H9 (cell line): ENCODE results near the gene NPAS3. TPM values are rescaled to one million over a fixed set of nuclear protein-coding genes. Genes with fewer than 3 reads are reported as not detected.

Experiments
- DNase-seq: peaks from one replicate; pipeline ENCODE4 v3.0.0-alpha.2; 2017
- H2AFZ ChIP-seq: one replicate; pipeline ENCODE4 v1.6.1; 2013; ENCODE audit warnings: mild to moderate bottlenecking, low read length, control low read depth, moderate library complexity
- H2AK5ac ChIP-seq: 2 replicates; pipeline ENCODE4 v1.6.1; 2013; ENCODE audit warnings: low read length, control low read depth, mixed read lengths; ENCODE audit not compliant: insufficient read length
- H2BK120ac ChIP-seq: one replicate; pipeline ENCODE4 v1.6.1; 2013; ENCODE audit warnings: low read depth, mild to moderate bottlenecking, low read length, control low read depth, inconsistent platforms; ENCODE audit not compliant: poor library complexity, severe bottlenecking
- H2BK12ac ChIP-seq: 2 replicates; pipeline ENCODE4 v1.6.1; 2013; ENCODE audit warnings: low read length, control low read depth, mixed read lengths, low read depth; ENCODE audit not compliant: insufficient read length
- H2BK15ac ChIP-seq: 2 replicates; pipeline ENCODE4 v1.6.1; 2013; ENCODE audit warnings: low read depth, low read length, control low read depth
- H2BK20ac ChIP-seq: one replicate; pipeline ENCODE4 v1.6.1; 2013; ENCODE audit warnings: low read depth, mild to moderate bottlenecking, low read length, control low read depth, inconsistent platforms; ENCODE audit not compliant: poor library complexity, severe bottlenecking
- H2BK5ac ChIP-seq: 2 replicates; pipeline ENCODE4 v1.6.1; 2013; ENCODE audit warnings: low read length, control low read depth, mixed read lengths; ENCODE audit not compliant: insufficient read length
- H3K14ac ChIP-seq: 2 replicates; pipeline ENCODE4 v1.6.1; 2013; ENCODE audit warnings: low read length, control low read depth; ENCODE audit not compliant: insufficient read depth
- H3K18ac ChIP-seq: 2 replicates; pipeline ENCODE4 v1.6.1; 2013; ENCODE audit warnings: low read depth, mild to moderate bottlenecking, mixed read lengths, low read length, control low read depth; ENCODE audit not compliant: insufficient read length
- H3K23ac ChIP-seq: 2 replicates; pipeline ENCODE4 v1.6.1; 2013; ENCODE audit warnings: low read length, control low read depth, mixed read lengths, low read depth; ENCODE audit not compliant: insufficient read length
- H3K23me2 ChIP-seq: 2 replicates; pipeline ENCODE4 v1.6.1; 2013; ENCODE audit warnings: low read depth, mild to moderate bottlenecking, mixed read lengths, low read length, control low read depth; ENCODE audit not compliant: insufficient read length, poor library complexity, severe bottlenecking
- H3K27ac ChIP-seq: 2 replicates; pipeline ENCODE4 v1.5.1; 2013; ENCODE audit warnings: low read length, control low read depth, mixed read lengths, low read depth; ENCODE audit not compliant: insufficient read length
- H3K27me3 ChIP-seq: 2 replicates; pipeline ENCODE4 v1.6.1; 2013; ENCODE audit warnings: low read length, control low read depth, inconsistent platforms; ENCODE audit not compliant: insufficient read depth
- H3K4ac ChIP-seq: 2 replicates; pipeline ENCODE4 v1.6.1; 2013; ENCODE audit warnings: low read depth, mild to moderate bottlenecking, control low read depth, inconsistent platforms, low read length, moderate library complexity
- H3K4me1 ChIP-seq: 2 replicates; pipeline ENCODE4 v1.6.1; 2013; ENCODE audit warnings: low read length, control low read depth, inconsistent platforms; ENCODE audit not compliant: insufficient read depth
- H3K4me2 ChIP-seq: 2 replicates; pipeline ENCODE4 v1.6.1; 2013; ENCODE audit warnings: low read length, control low read depth, mixed read lengths; ENCODE audit not compliant: insufficient read length, insufficient read depth
- H3K56ac ChIP-seq: 2 replicates; pipeline ENCODE4 v1.6.1; 2013; ENCODE audit warnings: low read depth, mild to moderate bottlenecking, mixed read lengths, low read length, control low read depth; ENCODE audit not compliant: insufficient read length
- H3K79me1 ChIP-seq: 2 replicates; pipeline ENCODE4 v1.6.1; 2013; ENCODE audit warnings: low read depth, mild to moderate bottlenecking, moderate library complexity, low read length, control low read depth, inconsistent platforms; ENCODE audit not compliant: insufficient read depth, poor library complexity, severe bottlenecking
- H3K79me2 ChIP-seq: 2 replicates; pipeline ENCODE4 v1.6.1; 2013; ENCODE audit warnings: low read length, control low read depth, inconsistent platforms; ENCODE audit not compliant: insufficient read depth
- H3K9ac ChIP-seq: 2 replicates; pipeline ENCODE4 v1.6.1; 2013; ENCODE audit warnings: low read length, control low read depth, mixed read lengths; ENCODE audit not compliant: insufficient read length; ENCODE audit errors: extremely low read depth
- H3K9me3 ChIP-seq: one replicate; pipeline ENCODE4 v1.6.1; 2013; ENCODE audit warnings: low read depth, low read length, inconsistent platforms; ENCODE audit not compliant: control insufficient read depth
- H3T11ph ChIP-seq: one replicate; pipeline ENCODE4 v1.6.1; 2013; ENCODE audit warnings: mild to moderate bottlenecking, low read length, control low read depth, inconsistent platforms
- H4K20me1 ChIP-seq: one replicate; pipeline ENCODE4 v1.6.1; 2013; ENCODE audit not compliant: control insufficient read depth, insufficient read length, insufficient read depth
- H4K5ac ChIP-seq: 2 replicates; pipeline ENCODE4 v1.6.1; 2013; ENCODE audit warnings: low read depth, mild to moderate bottlenecking, mixed read lengths, low read length, control low read depth; ENCODE audit not compliant: insufficient read length
- H4K8ac ChIP-seq: replicated peaks from 2 replicates; pipeline ENCODE4 v1.6.1; 2013; ENCODE audit warnings: low read length, control low read depth, mixed read lengths, low read depth; ENCODE audit not compliant: insufficient read length
- H4K91ac ChIP-seq: 2 replicates; pipeline ENCODE4 v1.6.1; 2013; ENCODE audit warnings: low read depth, mild to moderate bottlenecking, moderate library complexity, mixed read lengths, low read length, control low read depth; ENCODE audit not compliant: insufficient read length
- H3K27ac Mint-ChIP-seq, 3 experiments: 2 replicates in 2 of 3; 3 replicates in 1 of 3; pipeline ENCODE4 v1.8.0; 2020 to 2021; ENCODE audit warnings: mixed read lengths in 3 of 3, mild to moderate bottlenecking in 1 of 3, moderate library complexity in 1 of 3
- H3K27me3 Mint-ChIP-seq: 2 replicates; pipeline ENCODE4 v1.8.0; 2021; ENCODE audit warnings: low read depth, mild to moderate bottlenecking, moderate library complexity, mixed read lengths
- H3K36me3 Mint-ChIP-seq, 3 experiments: 2 replicates in 2 of 3; 3 replicates in 1 of 3; pipeline ENCODE4 v1.8.0; 2020 to 2021; ENCODE audit warnings: low read depth in 3 of 3, mixed read lengths in 3 of 3; ENCODE audit not compliant: insufficient read depth in 1 of 3
- H3K4me1 Mint-ChIP-seq, 2 experiments: 2 replicates each; pipeline ENCODE4 v1.8.0; 2020; ENCODE audit warnings: mixed read lengths in 2 of 2
- H3K4me3 Mint-ChIP-seq, 2 experiments: 2 replicates in 1 of 2; 3 replicates in 1 of 2; pipeline ENCODE4 v1.8.0; 2020 to 2021; ENCODE audit warnings: mild to moderate bottlenecking in 2 of 2, mixed read lengths in 2 of 2, moderate library complexity in 1 of 2
- H3K9me3 Mint-ChIP-seq, 2 experiments: 2 replicates in 1 of 2; 3 replicates in 1 of 2; pipeline ENCODE4 v1.8.0; 2020; ENCODE audit warnings: mild to moderate bottlenecking in 2 of 2, mixed read lengths in 2 of 2, moderate library complexity in 1 of 2
- WGBS: extraction: QIAGEN DNeasy Blood & Tissue Kit; methylation state at CpG from one replicate; pipeline ENCODE4 v1.1.7; 2013; ENCODE audit warnings: missing lambda C conversion rate, low lambda C conversion rate, mixed read lengths; ENCODE audit not compliant: insufficient read length; ENCODE audit errors: extremely low coverage; 5-methylcytosine and 5-hydroxymethylcytosine counted together
- total RNA-seq: library from RNA; stranded (reverse); gene quantifications from 2 replicates; pipeline ENCODE4 v1.2.1, GENCODE V29; 2021
- TF ChIP-seq, protein P1 (sequence below): fragments of 200-600 bp; sonication (generic); conservative IDR thresholded peaks from 3 replicates; pipeline ENCODE4 v1.8.0; 2021; ENCODE audit warnings: antibody characterized with exemption, mild to moderate bottlenecking

Gene NPAS3
- total RNA-seq, 1 experiment from 2014 or later: 0.17 TPM

DNA sequence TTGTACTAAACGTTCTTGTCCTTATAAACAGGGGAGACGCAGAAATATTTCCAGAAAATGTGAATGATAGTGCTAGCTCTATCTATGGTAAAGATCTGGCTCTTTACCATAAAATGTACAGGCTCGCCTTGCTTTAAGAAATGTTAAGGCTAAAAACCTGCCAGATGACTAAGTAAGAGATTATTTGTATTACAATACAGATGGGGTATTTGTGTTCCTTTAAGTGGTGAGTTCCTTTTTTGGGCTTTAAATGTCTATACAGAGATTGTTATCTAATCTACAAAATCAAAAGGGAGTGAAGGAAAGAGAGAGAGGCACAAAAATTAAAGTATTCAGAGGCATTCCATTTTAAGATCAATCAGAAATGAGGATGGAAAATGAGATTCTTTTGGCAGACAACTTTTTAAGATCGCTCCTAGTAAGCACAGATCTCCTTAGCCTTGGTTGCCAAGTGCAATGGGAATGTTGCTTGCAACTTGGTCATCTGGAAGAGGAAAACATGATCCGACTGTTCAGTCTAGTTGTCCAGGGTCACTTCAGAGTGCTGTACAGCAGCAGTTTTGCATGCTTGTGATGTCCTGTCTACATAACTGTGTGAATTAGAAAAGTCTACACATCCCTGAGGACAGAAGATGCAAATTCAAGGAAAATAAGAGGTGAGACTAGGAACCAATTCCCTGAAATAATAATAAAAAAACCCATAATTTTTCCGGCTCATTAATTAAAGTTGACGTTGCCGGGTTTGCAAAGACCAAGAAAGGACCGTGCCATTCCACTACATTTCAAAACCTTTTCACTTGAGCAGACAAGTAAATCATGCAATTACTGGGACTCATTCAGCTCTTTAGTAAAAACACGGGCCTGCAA is 631.4 kb downstream of the NPAS3 start:
- Histone ChIP-seq H3T11ph (no peak overlapping the region), H3K4ac (no peak overlapping the region), H3K4me2 (no peak overlapping the region), H3K14ac (no peak overlapping the region), H4K91ac (no peak overlapping the region), H2BK12ac (no peak overlapping the region), H2AK5ac (no peak overlapping the region), H2BK20ac (no peak overlapping the region), H2BK15ac (no peak overlapping the region), H4K8ac (no peak overlapping the region), H3K27me3 (no peaks in the 10 kb centered on the region), H3K27ac (no peak overlapping the region), H3K23ac (no peak overlapping the region), H3K18ac (no peak overlapping the region), H2BK5ac (no peak overlapping the region), H4K20me1 (no peaks in the 10 kb centered on the region), H2BK120ac (no peak overlapping the region), H3K9ac (peak overlapping the region; percentile 23), H3K4me1 (no peaks in the 10 kb centered on the region; the same call in 1 of the 2 replicates), H3K9me3 (no peaks in the 10 kb centered on the region), H3K79me1 (no peaks in the 10 kb centered on the region), H3K79me2 (no peaks in the 10 kb centered on the region), H3K23me2 (no peaks in the 10 kb centered on the region), H4K5ac (no peak overlapping the region), H3K56ac (no peak overlapping the region), H2AFZ (no peak overlapping the region)
- whole genome bisulfite sequencing: no CpG with 5 or more reads among the region's 10 CpGs
- no peak overlapping the region for H3K4me3 Mint-ChIP-seq
- peak overlapping the region in 1 of 3 experiments; percentile 16; a peak in 1 of 7 replicates for H3K27ac Mint-ChIP-seq
- H3K27me3 Mint-ChIP-seq: no peaks in the 10 kb centered on the region
- no peaks in the 10 kb centered on the region for H3K36me3 Mint-ChIP-seq
- peaks cover 14 to 16% of the 10 kb centered on the region in 2 experiments for H3K4me1 Mint-ChIP-seq
- TF ChIP-seq, protein P1, sequence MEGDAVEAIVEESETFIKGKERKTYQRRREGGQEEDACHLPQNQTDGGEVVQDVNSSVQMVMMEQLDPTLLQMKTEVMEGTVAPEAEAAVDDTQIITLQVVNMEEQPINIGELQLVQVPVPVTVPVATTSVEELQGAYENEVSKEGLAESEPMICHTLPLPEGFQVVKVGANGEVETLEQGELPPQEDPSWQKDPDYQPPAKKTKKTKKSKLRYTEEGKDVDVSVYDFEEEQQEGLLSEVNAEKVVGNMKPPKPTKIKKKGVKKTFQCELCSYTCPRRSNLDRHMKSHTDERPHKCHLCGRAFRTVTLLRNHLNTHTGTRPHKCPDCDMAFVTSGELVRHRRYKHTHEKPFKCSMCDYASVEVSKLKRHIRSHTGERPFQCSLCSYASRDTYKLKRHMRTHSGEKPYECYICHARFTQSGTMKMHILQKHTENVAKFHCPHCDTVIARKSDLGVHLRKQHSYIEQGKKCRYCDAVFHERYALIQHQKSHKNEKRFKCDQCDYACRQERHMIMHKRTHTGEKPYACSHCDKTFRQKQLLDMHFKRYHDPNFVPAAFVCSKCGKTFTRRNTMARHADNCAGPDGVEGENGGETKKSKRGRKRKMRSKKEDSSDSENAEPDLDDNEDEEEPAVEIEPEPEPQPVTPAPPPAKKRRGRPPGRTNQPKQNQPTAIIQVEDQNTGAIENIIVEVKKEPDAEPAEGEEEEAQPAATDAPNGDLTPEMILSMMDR: no peak
- DNase-seq: no peak
- H3K9me3 Mint-ChIP-seq: no peaks in the 10 kb centered on the region
